ENCODE results near the gene COMMD9.

The COMMD9 gene

DNA sequence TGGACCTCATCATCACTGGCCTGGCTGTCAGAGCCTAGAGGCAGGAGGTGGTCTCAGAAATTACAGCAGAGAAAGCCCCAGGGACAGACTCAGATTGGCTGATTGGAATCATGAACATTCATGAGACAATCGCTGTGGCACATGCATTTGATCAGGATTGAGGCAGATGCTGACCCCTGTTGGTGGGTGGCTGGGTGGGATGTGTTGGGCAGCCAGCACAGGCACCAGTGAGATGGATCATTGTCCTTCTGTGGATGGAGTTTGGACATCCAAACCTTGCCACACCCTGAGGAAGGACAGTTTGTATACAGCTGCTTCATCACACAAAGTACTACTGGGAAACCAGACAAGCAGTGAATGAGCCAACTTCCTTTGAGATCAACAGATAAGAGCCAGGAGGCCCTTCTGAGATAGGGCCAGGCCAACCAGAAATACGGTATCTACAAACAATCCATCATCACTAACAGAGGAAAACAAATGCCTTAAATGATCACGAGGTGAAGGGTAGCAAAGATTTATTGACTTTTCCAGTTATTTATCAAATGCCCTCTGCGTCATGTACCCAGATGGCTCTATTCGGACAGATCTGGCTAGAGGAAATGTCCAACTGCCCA, 17.3 kb downstream of the COMMD9 start:
- ChIA-PET CTCF (interaction anchor here (0.8 to 1.6 kb wide), 4 partner anchors 13 to 784 kb away, joined by 3 to 4 read pairs (median 4); no protein-coding TSS in a partner anchor), POLR2A (no interaction called here)
- no peaks in the 10 kb centered on the region for H3K9me3 ChIP-seq (ENCODE audit: control insufficient read depth, insufficient read depth, low read depth, low read length)
- no peak overlapping the region for H3K27ac ChIP-seq (ENCODE audit: extremely low read depth, low read depth, low read length)
- no peak for TF ChIP-seq ZNF548 (tag by site-specific recombination; IDR thresholded peaks at IDR 0.05)
- no peak for TF ChIP-seq ZNF48 (tag by site-specific recombination; IDR thresholded peaks at IDR 0.05)
- TF ChIP-seq, protein P1, sequence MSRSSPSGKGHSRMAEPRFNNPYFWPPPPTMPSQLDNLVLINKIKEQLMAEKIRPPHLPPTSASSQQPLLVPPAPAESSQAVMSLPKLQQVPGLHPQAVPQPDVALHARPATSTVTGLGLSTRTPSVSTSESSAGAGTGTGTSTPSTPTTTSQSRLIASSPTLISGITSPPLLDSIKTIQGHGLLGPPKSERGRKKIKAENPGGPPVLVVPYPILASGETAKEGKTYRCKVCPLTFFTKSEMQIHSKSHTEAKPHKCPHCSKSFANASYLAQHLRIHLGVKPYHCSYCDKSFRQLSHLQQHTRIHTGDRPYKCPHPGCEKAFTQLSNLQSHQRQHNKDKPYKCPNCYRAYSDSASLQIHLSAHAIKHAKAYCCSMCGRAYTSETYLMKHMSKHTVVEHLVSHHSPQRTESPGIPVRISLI (tag by site-specific recombination; IDR thresholded peaks at IDR 0.05) = no peak
- H3K4me3 ChIP-seq (ENCODE audit: low read depth, low read length) = no peak overlapping the region
- H3K36me3 ChIP-seq (ENCODE audit: control insufficient read depth in 2 of 2, insufficient read depth in 1 of 2, low read length in 2 of 2) = peaks cover 0 to 28% of the 10 kb centered on the region in 2 experiments; a peak in 1 of 3 replicates
- no peaks in the 10 kb centered on the region for H3K4me1 ChIP-seq (ENCODE audit: control insufficient read depth, insufficient read depth, low read length)

DNA sequence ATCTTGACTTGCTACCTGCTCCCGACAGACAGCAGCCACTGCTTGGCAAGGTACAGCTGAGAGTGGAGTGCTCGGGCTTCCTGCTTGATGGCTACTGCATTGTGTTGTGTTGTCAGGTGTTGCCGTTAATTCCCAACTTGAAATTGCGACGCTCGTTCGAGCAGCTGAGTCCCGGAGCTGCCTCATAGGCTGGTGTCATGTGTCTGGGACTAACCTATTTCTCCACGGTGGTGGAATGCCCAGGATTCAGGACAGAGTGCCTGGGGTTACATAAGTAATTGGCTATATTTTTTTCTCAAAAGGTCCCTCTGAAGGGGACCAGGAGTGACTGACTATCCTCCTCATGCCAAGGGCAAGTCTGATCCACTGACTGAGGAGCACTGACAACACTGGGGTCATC, 18.5 kb downstream of the COMMD9 start:
- ChIA-PET CTCF (interaction anchor here (0.7 to 1.4 kb wide), 3 partner anchors 10 to 448 kb away, joined by 3 read pairs; no protein-coding TSS in a partner anchor), POLR2A (no interaction called here)
- H3K27ac ChIP-seq (ENCODE audit: extremely low read depth, low read depth, low read length) = no peak overlapping the region
- H3K4me1 ChIP-seq (ENCODE audit: control insufficient read depth, insufficient read depth, low read length) = no peaks in the 10 kb centered on the region
- H3K9me3 ChIP-seq (ENCODE audit: control insufficient read depth, insufficient read depth, low read depth, low read length) = no peaks in the 10 kb centered on the region
- H3K4me3 ChIP-seq (ENCODE audit: low read depth, low read length) = no peak overlapping the region
- peaks cover 0 to 21% of the 10 kb centered on the region in 2 experiments; a peak in 1 of 3 replicates for H3K36me3 ChIP-seq (ENCODE audit: control insufficient read depth in 2 of 2, insufficient read depth in 1 of 2, low read length in 2 of 2)
- TF ChIP-seq ZNF112 (tag by site-specific recombination; IDR thresholded peaks at IDR 0.05) (no peak), ZNF621 (tag by site-specific recombination; IDR thresholded peaks at IDR 0.05) (no peak), KLF7 (tag by site-specific recombination; IDR thresholded peaks at IDR 0.05; ENCODE audit: borderline replicate concordance) (no peak), ZNF426 (tag by site-specific recombination; IDR thresholded peaks at IDR 0.05) (no peak), ZNF776 (tag by site-specific recombination; IDR thresholded peaks at IDR 0.05; ENCODE audit: borderline replicate concordance) (no peak), ZNF114 (tag by site-specific recombination; IDR thresholded peaks at IDR 0.05) (no peak), REPIN1 (tag by site-specific recombination; IDR thresholded peaks at IDR 0.05; ENCODE audit: low read depth) (no peak), ZFHX2 (tag by site-specific recombination; conservative IDR thresholded peaks at IDR 0.05) (no peak), ZNF155 (tag by site-specific recombination; IDR thresholded peaks at IDR 0.05) (no peak)
- TF ChIP-seq, protein P2, sequence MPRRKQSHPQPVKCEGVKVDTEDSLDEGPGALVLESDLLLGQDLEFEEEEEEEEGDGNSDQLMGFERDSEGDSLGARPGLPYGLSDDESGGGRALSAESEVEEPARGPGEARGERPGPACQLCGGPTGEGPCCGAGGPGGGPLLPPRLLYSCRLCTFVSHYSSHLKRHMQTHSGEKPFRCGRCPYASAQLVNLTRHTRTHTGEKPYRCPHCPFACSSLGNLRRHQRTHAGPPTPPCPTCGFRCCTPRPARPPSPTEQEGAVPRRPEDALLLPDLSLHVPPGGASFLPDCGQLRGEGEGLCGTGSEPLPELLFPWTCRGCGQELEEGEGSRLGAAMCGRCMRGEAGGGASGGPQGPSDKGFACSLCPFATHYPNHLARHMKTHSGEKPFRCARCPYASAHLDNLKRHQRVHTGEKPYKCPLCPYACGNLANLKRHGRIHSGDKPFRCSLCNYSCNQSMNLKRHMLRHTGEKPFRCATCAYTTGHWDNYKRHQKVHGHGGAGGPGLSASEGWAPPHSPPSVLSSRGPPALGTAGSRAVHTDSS (tag by site-specific recombination; IDR thresholded peaks at IDR 0.05) = no peak
- TF ChIP-seq, protein P3, sequence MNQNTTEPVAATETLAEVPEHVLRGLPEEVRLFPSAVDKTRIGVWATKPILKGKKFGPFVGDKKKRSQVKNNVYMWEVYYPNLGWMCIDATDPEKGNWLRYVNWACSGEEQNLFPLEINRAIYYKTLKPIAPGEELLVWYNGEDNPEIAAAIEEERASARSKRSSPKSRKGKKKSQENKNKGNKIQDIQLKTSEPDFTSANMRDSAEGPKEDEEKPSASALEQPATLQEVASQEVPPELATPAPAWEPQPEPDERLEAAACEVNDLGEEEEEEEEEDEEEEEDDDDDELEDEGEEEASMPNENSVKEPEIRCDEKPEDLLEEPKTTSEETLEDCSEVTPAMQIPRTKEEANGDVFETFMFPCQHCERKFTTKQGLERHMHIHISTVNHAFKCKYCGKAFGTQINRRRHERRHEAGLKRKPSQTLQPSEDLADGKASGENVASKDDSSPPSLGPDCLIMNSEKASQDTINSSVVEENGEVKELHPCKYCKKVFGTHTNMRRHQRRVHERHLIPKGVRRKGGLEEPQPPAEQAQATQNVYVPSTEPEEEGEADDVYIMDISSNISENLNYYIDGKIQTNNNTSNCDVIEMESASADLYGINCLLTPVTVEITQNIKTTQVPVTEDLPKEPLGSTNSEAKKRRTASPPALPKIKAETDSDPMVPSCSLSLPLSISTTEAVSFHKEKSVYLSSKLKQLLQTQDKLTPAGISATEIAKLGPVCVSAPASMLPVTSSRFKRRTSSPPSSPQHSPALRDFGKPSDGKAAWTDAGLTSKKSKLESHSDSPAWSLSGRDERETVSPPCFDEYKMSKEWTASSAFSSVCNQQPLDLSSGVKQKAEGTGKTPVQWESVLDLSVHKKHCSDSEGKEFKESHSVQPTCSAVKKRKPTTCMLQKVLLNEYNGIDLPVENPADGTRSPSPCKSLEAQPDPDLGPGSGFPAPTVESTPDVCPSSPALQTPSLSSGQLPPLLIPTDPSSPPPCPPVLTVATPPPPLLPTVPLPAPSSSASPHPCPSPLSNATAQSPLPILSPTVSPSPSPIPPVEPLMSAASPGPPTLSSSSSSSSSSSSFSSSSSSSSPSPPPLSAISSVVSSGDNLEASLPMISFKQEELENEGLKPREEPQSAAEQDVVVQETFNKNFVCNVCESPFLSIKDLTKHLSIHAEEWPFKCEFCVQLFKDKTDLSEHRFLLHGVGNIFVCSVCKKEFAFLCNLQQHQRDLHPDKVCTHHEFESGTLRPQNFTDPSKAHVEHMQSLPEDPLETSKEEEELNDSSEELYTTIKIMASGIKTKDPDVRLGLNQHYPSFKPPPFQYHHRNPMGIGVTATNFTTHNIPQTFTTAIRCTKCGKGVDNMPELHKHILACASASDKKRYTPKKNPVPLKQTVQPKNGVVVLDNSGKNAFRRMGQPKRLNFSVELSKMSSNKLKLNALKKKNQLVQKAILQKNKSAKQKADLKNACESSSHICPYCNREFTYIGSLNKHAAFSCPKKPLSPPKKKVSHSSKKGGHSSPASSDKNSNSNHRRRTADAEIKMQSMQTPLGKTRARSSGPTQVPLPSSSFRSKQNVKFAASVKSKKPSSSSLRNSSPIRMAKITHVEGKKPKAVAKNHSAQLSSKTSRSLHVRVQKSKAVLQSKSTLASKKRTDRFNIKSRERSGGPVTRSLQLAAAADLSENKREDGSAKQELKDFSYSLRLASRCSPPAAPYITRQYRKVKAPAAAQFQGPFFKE (tag by site-specific recombination; IDR thresholded peaks at IDR 0.05; ENCODE audit: borderline replicate concordance) = no peak
- TF ChIP-seq, protein P4, sequence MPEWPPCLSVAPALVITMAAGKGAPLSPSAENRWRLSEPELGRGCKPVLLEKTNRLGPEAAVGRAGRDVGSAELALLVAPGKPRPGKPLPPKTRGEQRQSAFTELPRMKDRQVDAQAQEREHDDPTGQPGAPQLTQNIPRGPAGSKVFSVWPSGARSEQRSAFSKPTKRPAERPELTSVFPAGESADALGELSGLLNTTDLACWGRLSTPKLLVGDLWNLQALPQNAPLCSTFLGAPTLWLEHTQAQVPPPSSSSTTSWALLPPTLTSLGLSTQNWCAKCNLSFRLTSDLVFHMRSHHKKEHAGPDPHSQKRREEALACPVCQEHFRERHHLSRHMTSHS (tag by site-specific recombination; IDR thresholded peaks at IDR 0.05) = no peak
- TF ChIP-seq, protein P5, sequence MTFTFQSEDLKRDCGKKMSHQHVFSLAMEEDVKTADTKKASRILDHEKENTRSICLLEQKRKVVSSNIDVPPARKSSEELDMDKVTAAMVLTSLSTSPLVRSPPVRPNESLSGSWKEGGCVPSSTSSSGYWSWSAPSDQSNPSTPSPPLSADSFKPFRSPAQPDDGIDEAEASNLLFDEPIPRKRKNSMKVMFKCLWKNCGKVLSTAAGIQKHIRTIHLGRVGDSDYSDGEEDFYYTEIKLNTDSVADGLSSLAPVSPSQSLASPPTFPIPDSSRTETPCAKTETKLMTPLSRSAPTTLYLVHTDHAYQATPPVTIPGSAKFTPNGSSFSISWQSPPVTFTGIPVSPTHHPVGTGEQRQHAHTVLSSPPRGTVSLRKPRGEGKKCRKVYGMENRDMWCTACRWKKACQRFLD (tag by site-specific recombination; IDR thresholded peaks at IDR 0.05) = no peak
- TF ChIP-seq, protein P6, sequence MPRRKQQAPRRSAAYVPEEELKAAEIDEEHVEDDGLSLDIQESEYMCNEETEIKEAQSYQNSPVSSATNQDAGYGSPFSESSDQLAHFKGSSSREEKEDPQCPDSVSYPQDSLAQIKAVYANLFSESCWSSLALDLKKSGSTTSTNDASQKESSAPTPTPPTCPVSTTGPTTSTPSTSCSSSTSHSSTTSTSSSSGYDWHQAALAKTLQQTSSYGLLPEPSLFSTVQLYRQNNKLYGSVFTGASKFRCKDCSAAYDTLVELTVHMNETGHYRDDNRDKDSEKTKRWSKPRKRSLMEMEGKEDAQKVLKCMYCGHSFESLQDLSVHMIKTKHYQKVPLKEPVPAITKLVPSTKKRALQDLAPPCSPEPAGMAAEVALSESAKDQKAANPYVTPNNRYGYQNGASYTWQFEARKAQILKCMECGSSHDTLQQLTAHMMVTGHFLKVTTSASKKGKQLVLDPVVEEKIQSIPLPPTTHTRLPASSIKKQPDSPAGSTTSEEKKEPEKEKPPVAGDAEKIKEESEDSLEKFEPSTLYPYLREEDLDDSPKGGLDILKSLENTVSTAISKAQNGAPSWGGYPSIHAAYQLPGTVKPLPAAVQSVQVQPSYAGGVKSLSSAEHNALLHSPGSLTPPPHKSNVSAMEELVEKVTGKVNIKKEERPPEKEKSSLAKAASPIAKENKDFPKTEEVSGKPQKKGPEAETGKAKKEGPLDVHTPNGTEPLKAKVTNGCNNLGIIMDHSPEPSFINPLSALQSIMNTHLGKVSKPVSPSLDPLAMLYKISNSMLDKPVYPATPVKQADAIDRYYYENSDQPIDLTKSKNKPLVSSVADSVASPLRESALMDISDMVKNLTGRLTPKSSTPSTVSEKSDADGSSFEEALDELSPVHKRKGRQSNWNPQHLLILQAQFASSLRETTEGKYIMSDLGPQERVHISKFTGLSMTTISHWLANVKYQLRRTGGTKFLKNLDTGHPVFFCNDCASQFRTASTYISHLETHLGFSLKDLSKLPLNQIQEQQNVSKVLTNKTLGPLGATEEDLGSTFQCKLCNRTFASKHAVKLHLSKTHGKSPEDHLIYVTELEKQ (tag by site-specific recombination; IDR thresholded peaks at IDR 0.05; ENCODE audit: borderline replicate concordance) = no peak
- TF ChIP-seq, protein P7, sequence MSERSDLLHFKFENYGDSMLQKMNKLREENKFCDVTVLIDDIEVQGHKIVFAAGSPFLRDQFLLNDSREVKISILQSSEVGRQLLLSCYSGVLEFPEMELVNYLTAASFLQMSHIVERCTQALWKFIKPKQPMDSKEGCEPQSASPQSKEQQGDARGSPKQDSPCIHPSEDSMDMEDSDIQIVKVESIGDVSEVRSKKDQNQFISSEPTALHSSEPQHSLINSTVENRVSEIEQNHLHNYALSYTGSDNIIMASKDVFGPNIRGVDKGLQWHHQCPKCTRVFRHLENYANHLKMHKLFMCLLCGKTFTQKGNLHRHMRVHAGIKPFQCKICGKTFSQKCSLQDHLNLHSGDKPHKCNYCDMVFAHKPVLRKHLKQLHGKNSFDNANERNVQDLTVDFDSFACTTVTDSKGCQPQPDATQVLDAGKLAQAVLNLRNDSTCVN (tag by site-specific recombination; optimal IDR thresholded peaks at IDR 0.05) = no peak
